ENCODE data around the gene TLR5.

- TF ChIP-seq POLR2A (IDR thresholded peaks at IDR 0.05) (no peak), CTCF (IDR thresholded peaks at IDR 0.05) (no peak), POLR2AphosphoS5 (IDR thresholded peaks at IDR 0.05) (no peak)
Observed at GRCh38 chr1:223091896-223092295, 51.2 kb downstream of the TLR5 start.
